Progenitor cell of endocrine pancreas (in vitro differentiated cells): Measurements from ENCODE around the gene IGFBPL1. TPM values are rescaled to one million over a fixed set of nuclear protein-coding genes. Genes with fewer than 3 reads are reported as not detected.
"Not testable (repeated sequence)": the region's sequence is repeated elsewhere in the genome, so short reads cannot be mapped to it uniquely, and the experiment has no call there.

Source experiments
- DNase-seq: peaks from one replicate; pipeline ENCODE4 v3.0.0; 2021; ENCODE audit warnings: low spot score; ENCODE audit not compliant: unreplicated experiment
- H3K27ac Mint-ChIP-seq: 2 replicates; pipeline ENCODE4 v1.8.0; 2021; ENCODE audit warnings: mild to moderate bottlenecking, moderate library complexity, mixed read lengths
- H3K27me3 Mint-ChIP-seq: 2 replicates; pipeline ENCODE4 v1.8.0; 2021; ENCODE audit warnings: mixed read lengths
- H3K36me3 Mint-ChIP-seq: 2 replicates; pipeline ENCODE4 v1.8.0; 2022; ENCODE audit warnings: mixed read lengths; ENCODE audit not compliant: insufficient read depth
- H3K4me1 Mint-ChIP-seq: 2 replicates; pipeline ENCODE4 v1.8.0; 2021; ENCODE audit warnings: low read depth, mixed read lengths
- H3K4me3 Mint-ChIP-seq: 2 replicates; pipeline ENCODE4 v1.8.0; 2021; ENCODE audit warnings: low read depth, mild to moderate bottlenecking, moderate library complexity, mixed read lengths
- H3K9me3 Mint-ChIP-seq: 2 replicates; pipeline ENCODE4 v1.8.0; 2021; ENCODE audit warnings: low read depth, mixed read lengths
- total RNA-seq: library from RNA; stranded (reverse); gene quantifications from 2 replicates; pipeline ENCODE4 v1.2.1, GENCODE V29; 2021
- TF ChIP-seq, protein P1 (sequence below): fragments of 200-600 bp; sonication (generic); IDR thresholded peaks from one replicate; pipeline ENCODE4 v1.5.0; 2021; ENCODE audit warnings: antibody characterized with exemption, mild to moderate bottlenecking; ENCODE audit not compliant: unreplicated experiment

The IGFBPL1 gene
- total RNA-seq, 1 donor from 2014 or later = 4.7 TPM

DNA sequence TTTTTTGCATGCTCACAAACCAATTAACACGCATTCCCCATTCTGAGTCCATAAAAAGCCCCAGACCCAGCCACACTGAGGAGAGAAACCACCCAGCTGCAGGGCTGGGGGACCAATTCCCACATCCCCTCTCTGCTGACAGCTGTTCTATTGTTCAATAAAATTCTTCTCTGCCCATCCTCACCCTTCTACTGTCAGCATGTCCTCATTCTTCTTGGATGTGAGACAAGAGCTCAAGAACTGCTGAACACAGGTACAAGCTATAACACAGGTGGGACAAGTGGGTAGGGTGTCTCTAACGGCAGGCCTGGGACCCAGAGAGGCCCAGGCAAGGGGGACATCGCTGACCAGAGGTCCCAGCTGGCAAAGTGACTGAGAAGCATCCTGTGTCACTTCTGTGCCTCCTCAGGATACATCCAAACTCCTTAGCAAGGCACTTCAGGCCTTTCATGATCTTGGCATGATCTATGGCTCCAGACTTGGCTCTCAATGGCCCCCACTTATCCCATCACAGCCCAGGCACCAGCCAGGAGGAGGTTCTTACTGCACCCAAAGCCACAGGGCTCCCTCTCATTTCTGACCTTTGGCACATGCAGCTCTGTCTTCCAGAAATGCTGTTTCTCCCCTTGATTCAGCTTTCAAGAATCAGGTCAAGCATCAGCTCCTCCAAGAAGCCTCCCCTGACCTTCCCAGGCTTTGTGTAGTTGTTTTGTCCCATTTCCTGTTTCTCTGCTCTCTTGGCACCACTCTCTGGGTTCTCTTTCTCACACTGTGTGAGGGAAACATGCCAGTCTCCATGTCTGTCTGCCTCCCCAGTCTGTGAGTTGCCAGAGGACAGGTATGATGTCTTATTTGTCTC lies 39.0 kb downstream of the IGFBPL1 start:
- no peak for DNase-seq
- Mint-ChIP-seq H3K27ac (no peak overlapping the region), H3K9me3 (peaks cover 5% of the 10 kb centered on the region), H3K36me3 (peaks cover 1% of the 10 kb centered on the region), H3K4me1 (peaks cover 30% of the 10 kb centered on the region), H3K27me3 (no peaks in the 10 kb centered on the region), H3K4me3 (no peak overlapping the region)
- TF ChIP-seq, protein P1, sequence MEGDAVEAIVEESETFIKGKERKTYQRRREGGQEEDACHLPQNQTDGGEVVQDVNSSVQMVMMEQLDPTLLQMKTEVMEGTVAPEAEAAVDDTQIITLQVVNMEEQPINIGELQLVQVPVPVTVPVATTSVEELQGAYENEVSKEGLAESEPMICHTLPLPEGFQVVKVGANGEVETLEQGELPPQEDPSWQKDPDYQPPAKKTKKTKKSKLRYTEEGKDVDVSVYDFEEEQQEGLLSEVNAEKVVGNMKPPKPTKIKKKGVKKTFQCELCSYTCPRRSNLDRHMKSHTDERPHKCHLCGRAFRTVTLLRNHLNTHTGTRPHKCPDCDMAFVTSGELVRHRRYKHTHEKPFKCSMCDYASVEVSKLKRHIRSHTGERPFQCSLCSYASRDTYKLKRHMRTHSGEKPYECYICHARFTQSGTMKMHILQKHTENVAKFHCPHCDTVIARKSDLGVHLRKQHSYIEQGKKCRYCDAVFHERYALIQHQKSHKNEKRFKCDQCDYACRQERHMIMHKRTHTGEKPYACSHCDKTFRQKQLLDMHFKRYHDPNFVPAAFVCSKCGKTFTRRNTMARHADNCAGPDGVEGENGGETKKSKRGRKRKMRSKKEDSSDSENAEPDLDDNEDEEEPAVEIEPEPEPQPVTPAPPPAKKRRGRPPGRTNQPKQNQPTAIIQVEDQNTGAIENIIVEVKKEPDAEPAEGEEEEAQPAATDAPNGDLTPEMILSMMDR = no peak

DNA sequence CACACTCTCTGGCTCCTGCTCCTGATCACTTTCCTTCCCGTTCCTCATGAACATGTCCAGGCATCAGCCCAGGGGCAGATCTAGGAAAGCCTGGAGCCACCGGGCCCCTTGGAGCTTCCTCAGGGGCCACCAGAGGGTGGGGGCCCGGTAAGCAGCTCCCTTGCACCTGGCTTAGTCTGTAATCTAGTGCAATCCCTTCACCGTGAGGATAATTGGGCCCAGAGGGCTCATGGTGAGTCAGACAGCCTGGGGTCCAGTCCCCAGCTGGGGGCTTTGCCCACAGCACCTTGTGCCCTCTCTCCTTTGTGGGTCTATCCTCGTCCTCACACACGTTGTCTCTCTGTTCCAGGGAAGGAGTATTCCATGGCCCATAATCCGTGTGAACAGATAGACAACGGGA lies 42.1 kb downstream of the IGFBPL1 start:
- H3K4me3 Mint-ChIP-seq = no peak overlapping the region
- peaks cover 5% of the 10 kb centered on the region for H3K9me3 Mint-ChIP-seq
- no peak for DNase-seq
- H3K27me3 Mint-ChIP-seq = no peaks in the 10 kb centered on the region
- H3K36me3 Mint-ChIP-seq = peaks cover 1% of the 10 kb centered on the region
- H3K4me1 Mint-ChIP-seq = peaks cover 28% of the 10 kb centered on the region
- H3K27ac Mint-ChIP-seq = peak overlapping the region; percentile 74
- TF ChIP-seq, protein P1 = no peak

DNA sequence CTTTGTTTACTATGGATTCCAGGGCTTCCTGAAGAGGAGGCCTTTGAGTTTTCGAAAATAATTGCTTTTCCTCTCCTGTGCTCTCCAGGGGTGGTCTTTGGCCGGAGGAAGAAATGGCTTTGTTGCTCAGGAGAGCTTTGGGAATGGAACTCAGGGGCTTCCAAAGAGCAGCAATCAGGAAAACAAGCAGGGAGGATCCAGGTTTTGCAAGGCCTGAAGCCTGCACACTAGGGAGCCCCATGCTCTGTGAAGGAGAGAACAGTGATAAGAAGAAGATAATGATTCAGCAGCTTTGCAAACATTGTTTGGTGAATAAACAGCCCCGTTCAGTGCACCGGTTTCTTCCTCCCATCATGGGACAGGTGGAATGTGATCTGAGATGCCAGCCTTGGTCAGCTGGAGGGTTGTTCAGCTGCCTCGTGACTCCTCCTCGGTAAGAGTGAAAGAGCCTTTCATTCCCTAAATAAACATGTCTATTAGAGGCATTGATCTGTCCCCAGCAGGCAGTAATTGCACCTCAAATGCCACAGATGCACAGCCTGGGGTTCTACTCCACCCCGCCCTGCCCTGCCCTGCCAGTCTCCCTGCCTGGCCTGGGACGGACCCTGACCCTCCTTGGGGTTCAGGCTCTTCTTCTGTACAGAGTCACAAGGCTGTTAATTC lies 43.3 kb downstream of the IGFBPL1 start:
- H3K36me3 Mint-ChIP-seq = peaks cover 1% of the 10 kb centered on the region
- DNase-seq = peak; percentile 33
- peaks cover 5% of the 10 kb centered on the region for H3K9me3 Mint-ChIP-seq
- H3K4me1 Mint-ChIP-seq = peaks cover 32% of the 10 kb centered on the region
- no peaks in the 10 kb centered on the region for H3K27me3 Mint-ChIP-seq
- H3K27ac Mint-ChIP-seq = peak overlapping the region; percentile 91
- TF ChIP-seq, protein P1 = no peak
- H3K4me3 Mint-ChIP-seq = peak overlapping the region; percentile 26

DNA sequence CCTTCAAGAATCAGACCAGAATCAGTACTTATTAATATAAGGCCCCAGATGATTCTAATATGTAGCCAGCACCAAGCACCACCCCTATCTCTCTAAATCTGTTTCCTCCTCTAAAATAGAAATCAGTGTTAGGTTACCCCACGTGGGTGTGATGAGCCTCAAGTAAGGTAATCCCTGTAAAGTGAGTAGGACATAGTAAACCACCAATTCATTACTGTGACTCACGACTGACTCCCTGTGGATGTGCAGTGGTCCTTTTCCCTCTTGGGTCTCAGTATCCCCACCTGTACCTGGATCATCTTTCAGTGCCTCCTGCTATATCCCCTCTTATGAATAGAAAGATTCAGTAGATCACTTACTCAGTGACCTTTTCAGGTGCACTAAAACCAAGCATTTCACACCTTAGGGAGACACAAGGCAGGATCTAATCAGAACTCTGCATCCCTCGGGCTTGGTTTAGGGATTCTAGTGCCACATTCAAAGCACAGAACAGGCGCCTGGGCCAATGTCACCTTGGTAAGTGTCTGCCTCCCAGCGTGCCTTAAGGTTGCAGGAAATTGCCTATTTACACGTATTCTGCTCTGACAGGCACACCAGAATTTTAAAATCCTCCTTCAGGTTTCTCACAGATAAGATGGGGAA lies 43.9 kb downstream of the IGFBPL1 start:
- peaks cover 37% of the 10 kb centered on the region for H3K4me1 Mint-ChIP-seq
- H3K27ac Mint-ChIP-seq = peak overlapping the region; percentile 91
- no peaks in the 10 kb centered on the region for H3K27me3 Mint-ChIP-seq
- no peak overlapping the region for H3K4me3 Mint-ChIP-seq
- peaks cover 5% of the 10 kb centered on the region for H3K9me3 Mint-ChIP-seq
- TF ChIP-seq, protein P1 = no peak
- DNase-seq = no peak
- peaks cover 1% of the 10 kb centered on the region for H3K36me3 Mint-ChIP-seq

DNA sequence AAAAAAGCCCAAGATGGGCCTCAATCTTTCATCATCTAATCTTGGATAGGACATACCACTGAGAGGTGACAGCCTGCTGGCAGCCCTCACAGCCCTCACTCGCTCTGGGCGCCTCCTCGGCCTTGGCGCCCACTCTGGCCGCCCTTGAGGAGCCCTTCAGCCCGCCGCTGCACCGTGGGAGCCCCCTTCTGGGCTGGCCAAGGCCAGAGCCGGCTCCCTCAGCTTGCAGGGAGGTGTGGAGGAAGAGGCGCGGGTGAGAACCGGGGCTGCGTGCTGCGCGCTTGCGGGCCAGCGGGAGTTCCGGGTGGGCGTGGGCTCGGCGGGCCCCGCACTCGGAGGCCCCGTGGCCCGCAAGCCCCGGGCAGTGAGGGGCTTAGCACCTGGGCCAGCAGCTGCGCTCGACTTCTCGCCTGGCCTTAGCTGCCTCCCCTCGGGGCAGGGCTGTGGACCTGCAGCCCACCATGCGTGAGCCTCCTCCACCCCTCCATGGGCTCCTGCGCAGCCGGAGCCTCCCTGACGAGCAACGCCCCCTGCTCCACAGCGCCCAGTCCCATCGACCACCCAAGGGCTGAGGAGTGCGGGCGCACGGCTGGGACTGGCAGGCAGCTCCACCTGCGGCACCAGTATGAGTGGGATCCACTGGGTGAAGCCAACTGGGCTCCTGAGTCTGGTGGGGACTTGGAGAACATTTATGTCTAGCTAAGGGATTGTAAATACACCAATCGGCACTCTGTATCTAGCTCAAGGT lies 46.7 kb downstream of the IGFBPL1 start:
- not testable (repeated sequence) for H3K27ac Mint-ChIP-seq, H3K9me3 Mint-ChIP-seq, DNase-seq, H3K27me3 Mint-ChIP-seq, H3K36me3 Mint-ChIP-seq, H3K4me3 Mint-ChIP-seq
- H3K4me1 Mint-ChIP-seq = peaks cover 43% of the 10 kb centered on the region
